Gastrocnemius medialis (tissue), 4 donors: ENCODE results near the gene RYR1. TPM values are rescaled to one million over a fixed set of nuclear protein-coding genes. Genes with fewer than 3 reads are reported as not detected.
A peak's percentile ranks its signal among the peaks of the same experiment; 100 is the strongest.

Experiments
- ATAC-seq, 2 donors: fragments of 150-250 bp; one replicate each; pipeline ENCODE4 v1.9.1; 2016
- DNase-seq, 2 donors: peaks; one replicate each; pipeline ENCODE4 v3.0.0-alpha.2; 2019
- H3K27ac ChIP-seq, 4 donors: fragments of 200-600 bp; sonication (generic); 1 replicate in 1 of 4; 2 replicates in 3 of 4; pipeline ENCODE4 v1.5.1; 2016 to 2018; ENCODE audit warnings: mild to moderate bottlenecking in 2 of 4, moderate library complexity in 1 of 4
- H3K27me3 ChIP-seq, 3 donors: fragments of 200-600 bp; sonication (generic) in 2 of 3; 1 replicate in 1 of 3; 2 replicates in 2 of 3; pipeline versions ENCODE4 v1.5.1 to v1.6.0; 2016 to 2019; ENCODE audit warnings: mild to moderate bottlenecking in 1 of 3, moderate library complexity in 1 of 3
- H3K36me3 ChIP-seq, 2 donors: fragments of 200-600 bp; sonication (generic) in 1 of 2; one replicate each; pipeline ENCODE4 v1.5.1; 2017 to 2018
- H3K4me1 ChIP-seq, 2 donors: fragments of 200-600 bp; sonication (generic) in 1 of 2; one replicate each; pipeline ENCODE4 v1.5.1; 2016 to 2017; ENCODE audit warnings: mild to moderate bottlenecking in 2 of 2
- H3K4me3 ChIP-seq, 4 donors: fragments of 200-600 bp; sonication (generic) in 3 of 4; 1 replicate in 1 of 4; 2 replicates in 3 of 4; pipeline ENCODE4 v1.5.1; 2016 to 2019; ENCODE audit warnings: mild to moderate bottlenecking in 2 of 4
- H3K9me3 ChIP-seq, 3 donors: fragments of 200-600 bp; sonication (generic) in 2 of 3; 1 replicate in 1 of 3; 2 replicates in 2 of 3; pipeline ENCODE4 v1.5.1; 2016 to 2019
- POLR2A ChIP-seq, 2 donors: fragments of 450-650 bp; IDR thresholded peaks; one replicate each; pipeline ENCODE4 v1.6.1; 2017; ENCODE audit warnings: antibody characterized with exemption in 2 of 2, mild to moderate bottlenecking in 2 of 2, moderate library complexity in 2 of 2
- in situ Hi-C, 4 donors: fragments of 200-750 bp; cut with MboI; loops; one replicate each; pipeline versions ENCODE4 v1.15.0 to v1.8.0; 2017; ENCODE audit warnings: low sequenced_read_pairs in 4 of 4
- intact Hi-C: fragments of 100-400 bp; cut with DNase I; formaldehyde crosslinking; loops from one replicate; pipeline ENCODE4 v1.15.1; 2023; ENCODE audit warnings: low total_unique reads
- total RNA-seq, 4 donors: library from RNA; depleted of rRNA; stranded (reverse); fragments of >200 nt; gene quantifications; one replicate each; pipeline versions ENCODE4 v1.1.0 to v1.2.3, GENCODE V29; 2016
- TF ChIP-seq, protein P1 (sequence below), 5 experiments: fragments of 450-650 bp in 3 of 5; fragments of 200-600 bp in 2 of 5; sonication (generic) in 2 of 5; IDR thresholded peaks in 4 of 5; conservative IDR thresholded peaks in 1 of 5; 1 replicate in 4 of 5; 2 replicates in 1 of 5; pipeline ENCODE4 v1.5.1; 2016 to 2019; ENCODE audit warnings: antibody characterized with exemption in 5 of 5, mild to moderate bottlenecking in 3 of 5, moderate library complexity in 3 of 5

The RYR1 gene
- total RNA-seq, 4 donors from 2014 or later: 607 to 831 (median 724) TPM

DNA sequence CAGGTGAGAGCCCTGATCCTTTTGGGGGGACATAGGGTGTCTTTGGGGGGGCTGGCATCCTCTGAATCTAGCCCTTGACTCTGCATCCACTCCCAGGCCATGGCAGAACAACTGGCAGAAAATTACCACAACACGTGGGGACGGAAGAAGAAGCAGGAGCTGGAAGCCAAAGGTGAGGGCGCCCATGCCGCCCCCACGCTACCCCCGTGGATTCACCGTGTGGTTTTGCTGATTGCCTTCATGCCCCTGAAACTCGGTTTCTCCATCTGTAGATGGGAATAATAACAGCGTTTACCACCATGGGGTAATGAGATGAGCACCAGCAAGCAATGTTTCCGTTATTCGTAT, 72.9 kb downstream of the RYR1 start:
- peak overlapping the region in 1 of 4 donors; percentile 56 for H3K27ac ChIP-seq
- no peak overlapping the region for H3K4me3 ChIP-seq
- intact Hi-C loops: no loop called here
- peaks cover 4 to 99% of the 10 kb centered on the region in 2 donors for H3K36me3 ChIP-seq
- in situ Hi-C loops: no loop called here
- H3K27me3 ChIP-seq: no peaks in the 10 kb centered on the region
- ATAC-seq (no peak), DNase-seq (no peak)
- H3K9me3 ChIP-seq: no peaks in the 10 kb centered on the region
- no peak for TF ChIP-seq POLR2A (IDR thresholded peaks at IDR 0.05)
- TF ChIP-seq, protein P1, sequence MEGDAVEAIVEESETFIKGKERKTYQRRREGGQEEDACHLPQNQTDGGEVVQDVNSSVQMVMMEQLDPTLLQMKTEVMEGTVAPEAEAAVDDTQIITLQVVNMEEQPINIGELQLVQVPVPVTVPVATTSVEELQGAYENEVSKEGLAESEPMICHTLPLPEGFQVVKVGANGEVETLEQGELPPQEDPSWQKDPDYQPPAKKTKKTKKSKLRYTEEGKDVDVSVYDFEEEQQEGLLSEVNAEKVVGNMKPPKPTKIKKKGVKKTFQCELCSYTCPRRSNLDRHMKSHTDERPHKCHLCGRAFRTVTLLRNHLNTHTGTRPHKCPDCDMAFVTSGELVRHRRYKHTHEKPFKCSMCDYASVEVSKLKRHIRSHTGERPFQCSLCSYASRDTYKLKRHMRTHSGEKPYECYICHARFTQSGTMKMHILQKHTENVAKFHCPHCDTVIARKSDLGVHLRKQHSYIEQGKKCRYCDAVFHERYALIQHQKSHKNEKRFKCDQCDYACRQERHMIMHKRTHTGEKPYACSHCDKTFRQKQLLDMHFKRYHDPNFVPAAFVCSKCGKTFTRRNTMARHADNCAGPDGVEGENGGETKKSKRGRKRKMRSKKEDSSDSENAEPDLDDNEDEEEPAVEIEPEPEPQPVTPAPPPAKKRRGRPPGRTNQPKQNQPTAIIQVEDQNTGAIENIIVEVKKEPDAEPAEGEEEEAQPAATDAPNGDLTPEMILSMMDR (IDR thresholded peaks at IDR 0.05 in 4 of 5, conservative IDR thresholded peaks at IDR 0.05 in 1 of 5): no peak
- H3K4me1 ChIP-seq: no peaks in the 10 kb centered on the region

DNA sequence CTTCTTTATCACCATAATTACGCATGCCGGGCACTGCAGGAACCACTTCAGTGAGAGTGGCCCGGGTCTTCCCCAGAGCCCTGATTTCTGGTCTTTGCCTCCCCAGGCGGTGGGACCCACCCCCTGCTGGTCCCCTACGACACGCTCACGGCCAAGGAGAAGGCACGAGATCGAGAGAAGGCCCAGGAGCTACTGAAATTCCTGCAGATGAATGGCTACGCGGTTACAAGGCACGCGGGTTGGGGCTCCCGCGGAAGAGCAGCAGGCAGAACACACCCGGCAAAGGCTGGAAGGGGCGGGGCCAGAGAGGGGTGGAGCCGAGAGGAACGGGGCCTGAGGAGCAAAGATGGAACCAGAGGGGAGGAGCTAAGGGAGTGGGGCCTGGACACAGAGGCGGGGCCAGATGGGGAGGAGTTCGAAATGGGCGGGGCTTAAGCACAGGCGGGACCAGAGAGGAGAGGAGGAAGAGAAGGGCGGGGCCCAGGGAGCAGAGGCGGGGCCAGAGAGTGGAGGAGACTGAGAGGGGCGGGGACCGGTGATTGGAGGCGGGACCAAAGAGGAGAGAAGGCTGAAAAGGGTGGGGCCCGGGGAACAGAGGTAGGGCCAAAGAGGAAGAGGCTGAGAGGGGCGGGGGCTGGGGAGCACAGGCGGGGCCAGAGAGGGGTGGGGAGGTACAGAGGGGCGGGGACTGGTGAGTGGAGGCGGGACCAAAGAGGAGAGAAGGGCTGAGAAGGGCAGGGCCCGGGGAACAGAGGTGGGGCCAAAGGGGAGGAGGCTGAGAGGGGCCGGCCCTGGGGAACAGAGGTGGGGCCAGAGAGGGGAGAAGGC, 73.4 kb downstream of the RYR1 start:
- no peak overlapping the region for H3K4me3 ChIP-seq
- ATAC-seq: peak; percentile 81 to 83
- DNase-seq: peak; percentile 70 to 79
- peaks cover 4 to 99% of the 10 kb centered on the region in 2 donors for H3K36me3 ChIP-seq
- TF ChIP-seq, protein P1 (IDR thresholded peaks at IDR 0.05 in 4 of 5, conservative IDR thresholded peaks at IDR 0.05 in 1 of 5): no peak
- no peaks in the 10 kb centered on the region for H3K4me1 ChIP-seq
- intact Hi-C loops (no loop called here), in situ Hi-C loops (no loop called here)
- H3K27ac ChIP-seq: peak overlapping the region in 3 of 4 donors; percentile 40 to 56 (median 54)
- H3K27me3 ChIP-seq: no peaks in the 10 kb centered on the region
- H3K9me3 ChIP-seq: no peaks in the 10 kb centered on the region

DNA sequence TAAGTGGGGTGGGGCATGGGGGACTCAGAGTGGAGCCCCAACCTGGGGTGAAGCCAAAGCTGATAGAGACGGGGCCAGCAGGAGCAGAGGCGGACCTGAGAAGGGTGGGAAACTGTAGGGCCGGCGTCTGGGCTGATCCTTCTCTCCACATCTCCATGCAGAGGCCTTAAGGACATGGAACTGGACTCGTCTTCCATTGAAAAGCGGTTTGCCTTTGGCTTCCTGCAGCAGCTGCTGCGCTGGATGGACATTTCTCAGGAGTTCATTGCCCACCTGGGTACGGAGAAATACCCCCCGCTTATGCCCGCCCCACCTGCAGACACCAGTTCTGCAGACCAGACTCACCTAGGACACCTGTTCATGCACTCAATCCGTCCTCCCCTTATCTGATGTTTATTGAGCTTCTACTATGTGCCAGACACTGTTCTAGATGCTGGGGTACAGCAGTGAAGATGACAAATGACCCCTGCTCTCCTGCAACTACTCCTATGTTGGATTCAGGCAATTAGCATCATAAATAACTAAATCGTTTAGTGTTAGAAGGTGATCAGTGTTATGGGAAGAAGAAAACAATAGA, 74.1 kb downstream of the RYR1 start:
- Histone ChIP-seq H3K27me3 (no peaks in the 10 kb centered on the region), H3K4me3 (no peak overlapping the region), H3K4me1 (no peaks in the 10 kb centered on the region), H3K27ac (peak overlapping the region in 1 of 4 donors; percentile 56), H3K36me3 (peaks cover 4 to 100% of the 10 kb centered on the region in 2 donors), H3K9me3 (no peaks in the 10 kb centered on the region)
- TF ChIP-seq POLR2A (IDR thresholded peaks at IDR 0.05): no peak
- TF ChIP-seq, protein P1 (IDR thresholded peaks at IDR 0.05 in 4 of 5, conservative IDR thresholded peaks at IDR 0.05 in 1 of 5): no peak
- ATAC-seq (no peak), DNase-seq (no peak)
- intact Hi-C loops (no loop called here), in situ Hi-C loops (no loop called here)

GRCh38 chr19:38508507-38508906, 75.0 kb downstream of the RYR1 start:
- Histone ChIP-seq H3K27me3 (no peaks in the 10 kb centered on the region), H3K27ac (no peak overlapping the region), H3K4me1 (no peaks in the 10 kb centered on the region), H3K36me3 (peaks cover 4 to 100% of the 10 kb centered on the region in 2 donors), H3K9me3 (no peaks in the 10 kb centered on the region), H3K4me3 (no peak overlapping the region)
- ATAC-seq (no peak), DNase-seq (no peak)
- TF ChIP-seq, protein P1 (IDR thresholded peaks at IDR 0.05 in 4 of 5, conservative IDR thresholded peaks at IDR 0.05 in 1 of 5): no peak
- TF ChIP-seq POLR2A (IDR thresholded peaks at IDR 0.05): no peak
- in situ Hi-C loops (no loop called here), intact Hi-C loops (no loop called here)
